H9 (cell line): ENCODE results near the gene FMN1. TPM values are rescaled to one million over a fixed set of nuclear protein-coding genes. Genes with fewer than 3 reads are reported as not detected.

Source experiments
- DNase-seq: peaks from one replicate; pipeline ENCODE4 v3.0.0-alpha.2; 2017
- H2AFZ ChIP-seq: one replicate; pipeline ENCODE4 v1.6.1; 2013; ENCODE audit warnings: mild to moderate bottlenecking, low read length, control low read depth, moderate library complexity
- H2AK5ac ChIP-seq: 2 replicates; pipeline ENCODE4 v1.6.1; 2013; ENCODE audit warnings: low read length, control low read depth, mixed read lengths; ENCODE audit not compliant: insufficient read length
- H2BK120ac ChIP-seq: one replicate; pipeline ENCODE4 v1.6.1; 2013; ENCODE audit warnings: low read depth, mild to moderate bottlenecking, low read length, control low read depth, inconsistent platforms; ENCODE audit not compliant: poor library complexity, severe bottlenecking
- H2BK12ac ChIP-seq: 2 replicates; pipeline ENCODE4 v1.6.1; 2013; ENCODE audit warnings: low read length, control low read depth, mixed read lengths, low read depth; ENCODE audit not compliant: insufficient read length
- H2BK15ac ChIP-seq: 2 replicates; pipeline ENCODE4 v1.6.1; 2013; ENCODE audit warnings: low read depth, low read length, control low read depth
- H2BK20ac ChIP-seq: one replicate; pipeline ENCODE4 v1.6.1; 2013; ENCODE audit warnings: low read depth, mild to moderate bottlenecking, low read length, control low read depth, inconsistent platforms; ENCODE audit not compliant: poor library complexity, severe bottlenecking
- H2BK5ac ChIP-seq: 2 replicates; pipeline ENCODE4 v1.6.1; 2013; ENCODE audit warnings: low read length, control low read depth, mixed read lengths; ENCODE audit not compliant: insufficient read length
- H3K14ac ChIP-seq: 2 replicates; pipeline ENCODE4 v1.6.1; 2013; ENCODE audit warnings: low read length, control low read depth; ENCODE audit not compliant: insufficient read depth
- H3K18ac ChIP-seq: 2 replicates; pipeline ENCODE4 v1.6.1; 2013; ENCODE audit warnings: low read depth, mild to moderate bottlenecking, mixed read lengths, low read length, control low read depth; ENCODE audit not compliant: insufficient read length
- H3K23ac ChIP-seq: 2 replicates; pipeline ENCODE4 v1.6.1; 2013; ENCODE audit warnings: low read length, control low read depth, mixed read lengths, low read depth; ENCODE audit not compliant: insufficient read length
- H3K23me2 ChIP-seq: 2 replicates; pipeline ENCODE4 v1.6.1; 2013; ENCODE audit warnings: low read depth, mild to moderate bottlenecking, mixed read lengths, low read length, control low read depth; ENCODE audit not compliant: insufficient read length, poor library complexity, severe bottlenecking
- H3K27ac ChIP-seq: 2 replicates; pipeline ENCODE4 v1.5.1; 2013; ENCODE audit warnings: low read length, control low read depth, mixed read lengths, low read depth; ENCODE audit not compliant: insufficient read length
- H3K27me3 ChIP-seq: 2 replicates; pipeline ENCODE4 v1.6.1; 2013; ENCODE audit warnings: low read length, control low read depth, inconsistent platforms; ENCODE audit not compliant: insufficient read depth
- H3K4ac ChIP-seq: 2 replicates; pipeline ENCODE4 v1.6.1; 2013; ENCODE audit warnings: low read depth, mild to moderate bottlenecking, control low read depth, inconsistent platforms, low read length, moderate library complexity
- H3K4me1 ChIP-seq: 2 replicates; pipeline ENCODE4 v1.6.1; 2013; ENCODE audit warnings: low read length, control low read depth, inconsistent platforms; ENCODE audit not compliant: insufficient read depth
- H3K4me2 ChIP-seq: 2 replicates; pipeline ENCODE4 v1.6.1; 2013; ENCODE audit warnings: low read length, control low read depth, mixed read lengths; ENCODE audit not compliant: insufficient read length, insufficient read depth
- H3K56ac ChIP-seq: 2 replicates; pipeline ENCODE4 v1.6.1; 2013; ENCODE audit warnings: low read depth, mild to moderate bottlenecking, mixed read lengths, low read length, control low read depth; ENCODE audit not compliant: insufficient read length
- H3K79me1 ChIP-seq: 2 replicates; pipeline ENCODE4 v1.6.1; 2013; ENCODE audit warnings: low read depth, mild to moderate bottlenecking, moderate library complexity, low read length, control low read depth, inconsistent platforms; ENCODE audit not compliant: insufficient read depth, poor library complexity, severe bottlenecking
- H3K79me2 ChIP-seq: 2 replicates; pipeline ENCODE4 v1.6.1; 2013; ENCODE audit warnings: low read length, control low read depth, inconsistent platforms; ENCODE audit not compliant: insufficient read depth
- H3K9ac ChIP-seq: 2 replicates; pipeline ENCODE4 v1.6.1; 2013; ENCODE audit warnings: low read length, control low read depth, mixed read lengths; ENCODE audit not compliant: insufficient read length; ENCODE audit errors: extremely low read depth
- H3K9me3 ChIP-seq: one replicate; pipeline ENCODE4 v1.6.1; 2013; ENCODE audit warnings: low read depth, low read length, inconsistent platforms; ENCODE audit not compliant: control insufficient read depth
- H3T11ph ChIP-seq: one replicate; pipeline ENCODE4 v1.6.1; 2013; ENCODE audit warnings: mild to moderate bottlenecking, low read length, control low read depth, inconsistent platforms
- H4K20me1 ChIP-seq: one replicate; pipeline ENCODE4 v1.6.1; 2013; ENCODE audit not compliant: control insufficient read depth, insufficient read length, insufficient read depth
- H4K5ac ChIP-seq: 2 replicates; pipeline ENCODE4 v1.6.1; 2013; ENCODE audit warnings: low read depth, mild to moderate bottlenecking, mixed read lengths, low read length, control low read depth; ENCODE audit not compliant: insufficient read length
- H4K8ac ChIP-seq: replicated peaks from 2 replicates; pipeline ENCODE4 v1.6.1; 2013; ENCODE audit warnings: low read length, control low read depth, mixed read lengths, low read depth; ENCODE audit not compliant: insufficient read length
- H4K91ac ChIP-seq: 2 replicates; pipeline ENCODE4 v1.6.1; 2013; ENCODE audit warnings: low read depth, mild to moderate bottlenecking, moderate library complexity, mixed read lengths, low read length, control low read depth; ENCODE audit not compliant: insufficient read length
- H3K27ac Mint-ChIP-seq, 3 experiments: 2 replicates in 2 of 3; 3 replicates in 1 of 3; pipeline ENCODE4 v1.8.0; 2020 to 2021; ENCODE audit warnings: mixed read lengths in 3 of 3, mild to moderate bottlenecking in 1 of 3, moderate library complexity in 1 of 3
- H3K27me3 Mint-ChIP-seq: 2 replicates; pipeline ENCODE4 v1.8.0; 2021; ENCODE audit warnings: low read depth, mild to moderate bottlenecking, moderate library complexity, mixed read lengths
- H3K36me3 Mint-ChIP-seq, 3 experiments: 2 replicates in 2 of 3; 3 replicates in 1 of 3; pipeline ENCODE4 v1.8.0; 2020 to 2021; ENCODE audit warnings: low read depth in 3 of 3, mixed read lengths in 3 of 3; ENCODE audit not compliant: insufficient read depth in 1 of 3
- H3K4me1 Mint-ChIP-seq, 2 experiments: 2 replicates each; pipeline ENCODE4 v1.8.0; 2020; ENCODE audit warnings: mixed read lengths in 2 of 2
- H3K4me3 Mint-ChIP-seq, 2 experiments: 2 replicates in 1 of 2; 3 replicates in 1 of 2; pipeline ENCODE4 v1.8.0; 2020 to 2021; ENCODE audit warnings: mild to moderate bottlenecking in 2 of 2, mixed read lengths in 2 of 2, moderate library complexity in 1 of 2
- H3K9me3 Mint-ChIP-seq, 2 experiments: 2 replicates in 1 of 2; 3 replicates in 1 of 2; pipeline ENCODE4 v1.8.0; 2020; ENCODE audit warnings: mild to moderate bottlenecking in 2 of 2, mixed read lengths in 2 of 2, moderate library complexity in 1 of 2
- WGBS: extraction: QIAGEN DNeasy Blood & Tissue Kit; methylation state at CpG from one replicate; pipeline ENCODE4 v1.1.7; 2013; ENCODE audit warnings: missing lambda C conversion rate, low lambda C conversion rate, mixed read lengths; ENCODE audit not compliant: insufficient read length; ENCODE audit errors: extremely low coverage; 5-methylcytosine and 5-hydroxymethylcytosine counted together
- total RNA-seq: library from RNA; stranded (reverse); gene quantifications from 2 replicates; pipeline ENCODE4 v1.2.1, GENCODE V29; 2021
- TF ChIP-seq, protein P1 (sequence below): fragments of 200-600 bp; sonication (generic); conservative IDR thresholded peaks from 3 replicates; pipeline ENCODE4 v1.8.0; 2021; ENCODE audit warnings: antibody characterized with exemption, mild to moderate bottlenecking

Gene FMN1
- total RNA-seq, 1 experiment from 2014 or later, result 1.9 TPM

DNA sequence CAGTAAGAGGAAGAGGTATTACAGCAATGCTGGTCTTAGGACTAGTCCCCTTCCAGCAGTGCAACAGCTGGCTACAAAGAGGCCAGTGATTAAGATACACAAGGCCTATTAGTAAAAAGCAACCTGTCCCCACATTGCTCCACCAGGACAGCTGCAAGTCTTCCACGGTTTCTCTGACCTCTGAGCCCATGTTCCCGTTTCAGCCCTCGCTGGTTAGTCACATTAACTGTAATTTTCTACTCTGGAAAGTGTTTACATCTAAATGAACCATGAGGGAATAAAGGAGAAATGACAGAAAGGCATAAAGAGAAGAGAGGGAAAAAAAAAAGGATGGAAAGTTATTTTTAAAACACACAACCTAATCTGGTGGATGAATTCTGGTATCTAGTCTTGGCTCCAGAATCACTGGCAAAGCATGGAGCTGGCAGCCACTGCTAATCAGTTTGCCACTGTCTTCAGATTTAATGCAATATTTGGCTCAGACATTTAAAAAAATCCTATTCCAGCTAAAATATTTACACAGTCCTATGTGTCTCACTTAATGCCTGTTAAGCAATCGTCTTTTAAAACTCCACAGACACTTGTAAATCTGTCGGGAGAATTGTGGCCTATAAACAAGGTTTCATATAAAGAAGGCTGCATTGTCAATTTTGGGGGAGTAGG, 321.8 kb downstream of the FMN1 start:
- no peak overlapping the region for H2BK15ac ChIP-seq
- no peaks in the 10 kb centered on the region for H3K9me3 Mint-ChIP-seq
- H2BK12ac ChIP-seq, result no peak overlapping the region
- no peaks in the 10 kb centered on the region for H3K79me2 ChIP-seq
- no peak overlapping the region for H2AFZ ChIP-seq
- no peak overlapping the region for H3K56ac ChIP-seq
- TF ChIP-seq, protein P1, sequence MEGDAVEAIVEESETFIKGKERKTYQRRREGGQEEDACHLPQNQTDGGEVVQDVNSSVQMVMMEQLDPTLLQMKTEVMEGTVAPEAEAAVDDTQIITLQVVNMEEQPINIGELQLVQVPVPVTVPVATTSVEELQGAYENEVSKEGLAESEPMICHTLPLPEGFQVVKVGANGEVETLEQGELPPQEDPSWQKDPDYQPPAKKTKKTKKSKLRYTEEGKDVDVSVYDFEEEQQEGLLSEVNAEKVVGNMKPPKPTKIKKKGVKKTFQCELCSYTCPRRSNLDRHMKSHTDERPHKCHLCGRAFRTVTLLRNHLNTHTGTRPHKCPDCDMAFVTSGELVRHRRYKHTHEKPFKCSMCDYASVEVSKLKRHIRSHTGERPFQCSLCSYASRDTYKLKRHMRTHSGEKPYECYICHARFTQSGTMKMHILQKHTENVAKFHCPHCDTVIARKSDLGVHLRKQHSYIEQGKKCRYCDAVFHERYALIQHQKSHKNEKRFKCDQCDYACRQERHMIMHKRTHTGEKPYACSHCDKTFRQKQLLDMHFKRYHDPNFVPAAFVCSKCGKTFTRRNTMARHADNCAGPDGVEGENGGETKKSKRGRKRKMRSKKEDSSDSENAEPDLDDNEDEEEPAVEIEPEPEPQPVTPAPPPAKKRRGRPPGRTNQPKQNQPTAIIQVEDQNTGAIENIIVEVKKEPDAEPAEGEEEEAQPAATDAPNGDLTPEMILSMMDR, result no peak
- H3K4ac ChIP-seq, result no peak overlapping the region
- H3K23me2 ChIP-seq, result no peaks in the 10 kb centered on the region
- no peak overlapping the region for H2BK5ac ChIP-seq
- H3K4me1 ChIP-seq, result no peaks in the 10 kb centered on the region
- H3T11ph ChIP-seq, result no peak overlapping the region
- no peak overlapping the region for H4K91ac ChIP-seq
- no peak overlapping the region for H2BK120ac ChIP-seq
- no CpG with 5 or more reads among the region's 5 CpGs for WGBS
- H3K4me2 ChIP-seq, result no peak overlapping the region
- no peaks in the 10 kb centered on the region for H3K27me3 Mint-ChIP-seq
- H4K8ac ChIP-seq, result no peak overlapping the region
- no peak overlapping the region for H2BK20ac ChIP-seq
- no peak overlapping the region for H4K5ac ChIP-seq
- no peak overlapping the region for H3K27ac Mint-ChIP-seq
- H3K4me1 Mint-ChIP-seq, result no peaks in the 10 kb centered on the region
- no peaks in the 10 kb centered on the region for H3K9me3 ChIP-seq
- H3K14ac ChIP-seq, result no peak overlapping the region
- H3K4me3 Mint-ChIP-seq, result no peak overlapping the region
- no peaks in the 10 kb centered on the region for H3K27me3 ChIP-seq
- no peak overlapping the region for H3K18ac ChIP-seq
- no peak overlapping the region for H3K27ac ChIP-seq
- H3K79me1 ChIP-seq, result no peaks in the 10 kb centered on the region
- no peak overlapping the region for H3K23ac ChIP-seq
- no peak overlapping the region for H3K9ac ChIP-seq
- no peak for DNase-seq
- no peaks in the 10 kb centered on the region for H4K20me1 ChIP-seq
- H2AK5ac ChIP-seq, result no peak overlapping the region
- H3K36me3 Mint-ChIP-seq, result no peaks in the 10 kb centered on the region
